Ovary (tissue), 9 donors: ENCODE results near the gene SESTD1. TPM values are rescaled to one million over a fixed set of nuclear protein-coding genes. Genes with fewer than 3 reads are reported as not detected.

Source experiments
- DNase-seq, 5 donors: peaks; one replicate each; pipeline ENCODE4 v3.0.0-alpha.2; 2019 to 2020
- H3K27ac ChIP-seq, 2 donors: fragments of 200-600 bp; one replicate each; pipeline versions ENCODE4 v1.5.1 to v1.8.0; 2019 to 2022
- H3K27me3 ChIP-seq: fragments of 200-600 bp; one replicate; pipeline ENCODE4 v1.8.0; 2022
- H3K36me3 ChIP-seq: fragments of 200-600 bp; sonication (generic); one replicate; pipeline ENCODE4 v1.5.1; 2019
- H3K4me1 ChIP-seq: one replicate; pipeline ENCODE4 v1.8.1; 2013; ENCODE audit warnings: mild to moderate bottlenecking, moderate library complexity; ENCODE audit not compliant: insufficient read depth
- H3K4me3 ChIP-seq: fragments of 200-600 bp; sonication (generic); one replicate; pipeline ENCODE4 v1.5.1; 2017
- H3K9me3 ChIP-seq, 2 donors: fragments of 200-600 bp in 1 of 2; sonication (generic) in 1 of 2; one replicate each; pipeline versions ENCODE4 v1.5.1 to v1.8.1; 2013 to 2019; ENCODE audit warnings: mild to moderate bottlenecking in 1 of 2, moderate library complexity in 1 of 2
- EP300 ChIP-seq: sonication (generic); formaldehyde crosslinking; IDR thresholded peaks from one replicate; pipeline ENCODE4 v1.6.1; 2017; ENCODE audit warnings: antibody characterized with exemption
- POLR2A ChIP-seq: fragments of 450-650 bp; IDR thresholded peaks from one replicate; pipeline ENCODE4 v1.6.1; 2017; ENCODE audit warnings: antibody characterized with exemption, mild to moderate bottlenecking, moderate library complexity
- WGBS, 3 donors: extraction: QIAGEN DNeasy Blood & Tissue Kit in 1 of 3; methylation state at CpG; one replicate each; pipeline versions ENCODE4 v1.1.5 to v1.1.7; 2013 to 2017; 5-methylcytosine and 5-hydroxymethylcytosine counted together
- intact Hi-C, 4 donors: fragments of 100-400 bp; cut with DNase I; formaldehyde crosslinking; loops; one replicate each; pipeline versions ENCODE4 v1.11.0 to v1.15.1; 2022 to 2023
- polyA plus RNA-seq, 2 donors: library from polyadenylated mRNA; stranded (reverse); fragments of 200-250 nt in 1 of 2; fragments of 350-450 nt in 1 of 2; fragmentation: Illumina TruSeq in 1 of 2; extraction: RNeasy Lipid Tissue Mini Kit (QIAGEN cat#74804) in 1 of 2; gene quantifications; one replicate each; pipeline ENCODE4 v1.2.3, GENCODE V29; 2013 to 2014
- total RNA-seq, 7 donors: library from RNA; depleted of rRNA in 2 of 7; stranded (reverse); fragments of >200 nt in 2 of 7; fragmentation: NEBNext Ultra II Directional in 3 of 7; extraction: Animal tissue kit (Norgen Biotek cat#: 25700) in 3 of 7; gene quantifications; one replicate each; pipeline versions ENCODE4 v1.1.0 to v1.2.4, GENCODE V29; 2016 to 2023
- TF ChIP-seq, protein P1 (sequence below), 3 donors: fragments of 450-650 bp in 2 of 3; fragments of 200-600 bp in 1 of 3; IDR thresholded peaks; one replicate each; pipeline versions ENCODE4 v1.5.1 to v1.8.0; 2016 to 2022; ENCODE audit warnings: antibody characterized with exemption in 3 of 3, mild to moderate bottlenecking in 1 of 3
- donor health status: DM: no; HTN: no; CAD: no; lungs with moderate emphysema.
- donor health status: DM: no; HTN: no; CAD: no.
- donor health status: Bipolar disorder and iron deficiency.
- donor health status: DM: yes; HTN: yes; CAD: no.
- donor health status: DM: no; HTN: no; CAD: no.
- donor health status: DM: yes; HTN: yes; CAD: no.

The SESTD1 gene
- total and polyA plus RNA-seq, 9 donors = 6.9 to 54.2 (median 39.3) TPM

GRCh38 chr2:179277429-179278196 lies 13.0 kb upstream of the SESTD1 start:
- no peak overlapping the region for H3K4me3 ChIP-seq
- no peaks in the 10 kb centered on the region for H3K27me3 ChIP-seq
- no peak for TF ChIP-seq EP300
- TF ChIP-seq POLR2A = no peak
- TF ChIP-seq, protein P1, sequence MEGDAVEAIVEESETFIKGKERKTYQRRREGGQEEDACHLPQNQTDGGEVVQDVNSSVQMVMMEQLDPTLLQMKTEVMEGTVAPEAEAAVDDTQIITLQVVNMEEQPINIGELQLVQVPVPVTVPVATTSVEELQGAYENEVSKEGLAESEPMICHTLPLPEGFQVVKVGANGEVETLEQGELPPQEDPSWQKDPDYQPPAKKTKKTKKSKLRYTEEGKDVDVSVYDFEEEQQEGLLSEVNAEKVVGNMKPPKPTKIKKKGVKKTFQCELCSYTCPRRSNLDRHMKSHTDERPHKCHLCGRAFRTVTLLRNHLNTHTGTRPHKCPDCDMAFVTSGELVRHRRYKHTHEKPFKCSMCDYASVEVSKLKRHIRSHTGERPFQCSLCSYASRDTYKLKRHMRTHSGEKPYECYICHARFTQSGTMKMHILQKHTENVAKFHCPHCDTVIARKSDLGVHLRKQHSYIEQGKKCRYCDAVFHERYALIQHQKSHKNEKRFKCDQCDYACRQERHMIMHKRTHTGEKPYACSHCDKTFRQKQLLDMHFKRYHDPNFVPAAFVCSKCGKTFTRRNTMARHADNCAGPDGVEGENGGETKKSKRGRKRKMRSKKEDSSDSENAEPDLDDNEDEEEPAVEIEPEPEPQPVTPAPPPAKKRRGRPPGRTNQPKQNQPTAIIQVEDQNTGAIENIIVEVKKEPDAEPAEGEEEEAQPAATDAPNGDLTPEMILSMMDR (IDR thresholded peaks at IDR 0.05) = no peak
- H3K4me1 ChIP-seq = no peaks in the 10 kb centered on the region
- no peak for DNase-seq
- H3K36me3 ChIP-seq = no peaks in the 10 kb centered on the region
- no peaks in the 10 kb centered on the region for H3K9me3 ChIP-seq
- WGBS, 3 donors = 87 to 88% (median 87%) methylated on average over 3 of the region's 3 CpGs
- intact Hi-C loops = no loop called here
- H3K27ac ChIP-seq = no peak overlapping the region

- H3K27me3 ChIP-seq = no peaks in the 10 kb centered on the region
- intact Hi-C loops = no loop called here
- WGBS, 3 donors = 74 to 89% (median 89%) methylated on average over 4 of the region's 4 CpGs
- H3K4me3 ChIP-seq = no peak overlapping the region
- H3K27ac ChIP-seq = no peak overlapping the region
- TF ChIP-seq EP300 (no peak), POLR2A (no peak)
- TF ChIP-seq, protein P1 (IDR thresholded peaks at IDR 0.05) = no peak
- no peaks in the 10 kb centered on the region for H3K9me3 ChIP-seq
- DNase-seq = no peak
- no peaks in the 10 kb centered on the region for H3K36me3 ChIP-seq
- no peaks in the 10 kb centered on the region for H3K4me1 ChIP-seq
These were observed 10.8 kb upstream of the SESTD1 start for GRCh38 chr2:179275253-179276012.

DNA sequence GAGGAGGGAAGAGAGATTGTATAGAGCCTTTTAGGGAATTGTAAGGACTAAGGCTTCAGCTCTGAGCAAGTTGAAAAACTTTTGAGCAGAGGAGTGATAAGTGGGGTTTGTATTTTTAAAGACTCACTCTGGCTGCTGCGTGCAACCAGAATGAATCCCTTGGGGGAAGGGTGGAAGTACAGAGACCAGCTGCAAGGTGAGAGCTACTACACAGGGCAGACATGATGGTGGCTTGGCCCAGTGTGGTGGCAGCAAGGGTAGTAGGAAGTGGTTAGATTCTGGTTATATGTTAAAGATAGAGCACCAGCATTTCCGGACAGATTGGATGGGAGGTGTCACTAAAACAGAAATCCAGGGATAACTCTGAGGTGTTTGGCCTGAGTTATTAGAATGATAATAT lies 10.1 kb upstream of the SESTD1 start:
- 61 to 79% (median 65%) methylated on average over 2 of the region's 2 CpGs for WGBS, 3 donors
- no peak overlapping the region for H3K27ac ChIP-seq

GRCh38 chr2:179273461-179273962 lies 8.9 kb upstream of the SESTD1 start:
- Histone ChIP-seq H3K27me3 (no peaks in the 10 kb centered on the region), H3K4me1 (no peaks in the 10 kb centered on the region), H3K4me3 (no peak overlapping the region), H3K36me3 (no peaks in the 10 kb centered on the region), H3K27ac (no peak overlapping the region), H3K9me3 (no peaks in the 10 kb centered on the region)
- no peak for TF ChIP-seq EP300
- TF ChIP-seq, protein P1 (IDR thresholded peaks at IDR 0.05) = no peak
- no peak for DNase-seq
- WGBS, 3 donors = 87% methylated on average over 6 of the region's 6 CpGs
- intact Hi-C loops = no loop called here

More for the DNA sequence above, 10.1 kb upstream of the SESTD1 start:
- Histone ChIP-seq H3K36me3 (no peaks in the 10 kb centered on the region), H3K4me1 (no peaks in the 10 kb centered on the region), H3K9me3 (no peaks in the 10 kb centered on the region), H3K27me3 (no peaks in the 10 kb centered on the region), H3K4me3 (no peak overlapping the region)
- no peak for DNase-seq
- intact Hi-C loops = no loop called here
- TF ChIP-seq, protein P1 (IDR thresholded peaks at IDR 0.05) = no peak
- TF ChIP-seq POLR2A (no peak), EP300 (no peak)
